ENCODE results near the gene GTF2H2C. TPM values are rescaled to one million over a fixed set of nuclear protein-coding genes. Genes with fewer than 3 reads are reported as not detected.
"Not testable (repeated sequence)": the region's sequence is repeated elsewhere in the genome, so short reads cannot be mapped to it uniquely, and the experiment has no call there.

GTF2H2C gene
- total RNA-seq, 4 donors from 2014 or later = 15.8 to 32.8 (median 21.3) TPM

DNA sequence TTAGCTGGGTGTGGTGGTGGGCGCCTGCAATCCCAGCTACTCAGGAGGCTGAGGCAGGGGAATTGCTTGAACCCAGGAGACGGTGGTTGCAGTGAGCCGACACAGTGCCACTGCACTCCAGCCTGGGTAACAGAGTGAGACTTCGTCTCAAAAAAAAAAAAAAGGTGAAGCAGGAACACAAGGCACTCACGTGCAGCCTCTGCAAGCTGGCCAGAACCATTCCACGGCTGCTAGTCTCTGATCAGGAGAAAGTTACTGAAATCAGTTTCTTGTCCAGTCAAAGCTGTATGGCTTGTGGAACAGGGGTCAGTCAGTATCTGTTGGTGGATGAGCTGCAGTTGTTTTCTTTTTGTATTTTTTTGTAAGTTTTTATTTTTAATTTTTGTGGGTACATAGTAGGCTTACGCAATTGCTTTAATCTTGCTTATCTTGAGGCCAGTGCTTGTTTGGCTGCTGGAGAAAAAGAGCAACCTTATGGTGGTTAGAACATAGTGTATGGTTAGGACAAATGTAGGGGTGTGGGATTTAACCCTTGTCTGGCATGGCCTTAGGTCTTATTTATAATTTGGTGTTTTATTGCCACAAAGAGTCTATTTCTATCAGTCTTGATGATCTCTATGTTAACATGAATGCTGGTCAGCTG lies 32.7 kb upstream of the GTF2H2C start:
- 74 to 89% methylated on average over 5 of the region's 7 CpGs for WGBS, 2 donors (ENCODE audit: low coverage in 1 of 2)
- Histone ChIP-seq H3K4me1 (no peaks in the 10 kb centered on the region), H3K36me3 (no peaks in the 10 kb centered on the region), H3K4me3 (no peak overlapping the region), H3K9me3 (no peaks in the 10 kb centered on the region), H3K27me3 (peaks cover 12% of the 10 kb centered on the region), H3K27ac (no peak overlapping the region)
- TF ChIP-seq POLR2A (IDR thresholded peaks at IDR 0.05) (no peak), POLR2AphosphoS5 (IDR thresholded peaks at IDR 0.05) (no peak), EP300 (IDR thresholded peaks at IDR 0.05) (no peak)
- TF ChIP-seq, protein P1, sequence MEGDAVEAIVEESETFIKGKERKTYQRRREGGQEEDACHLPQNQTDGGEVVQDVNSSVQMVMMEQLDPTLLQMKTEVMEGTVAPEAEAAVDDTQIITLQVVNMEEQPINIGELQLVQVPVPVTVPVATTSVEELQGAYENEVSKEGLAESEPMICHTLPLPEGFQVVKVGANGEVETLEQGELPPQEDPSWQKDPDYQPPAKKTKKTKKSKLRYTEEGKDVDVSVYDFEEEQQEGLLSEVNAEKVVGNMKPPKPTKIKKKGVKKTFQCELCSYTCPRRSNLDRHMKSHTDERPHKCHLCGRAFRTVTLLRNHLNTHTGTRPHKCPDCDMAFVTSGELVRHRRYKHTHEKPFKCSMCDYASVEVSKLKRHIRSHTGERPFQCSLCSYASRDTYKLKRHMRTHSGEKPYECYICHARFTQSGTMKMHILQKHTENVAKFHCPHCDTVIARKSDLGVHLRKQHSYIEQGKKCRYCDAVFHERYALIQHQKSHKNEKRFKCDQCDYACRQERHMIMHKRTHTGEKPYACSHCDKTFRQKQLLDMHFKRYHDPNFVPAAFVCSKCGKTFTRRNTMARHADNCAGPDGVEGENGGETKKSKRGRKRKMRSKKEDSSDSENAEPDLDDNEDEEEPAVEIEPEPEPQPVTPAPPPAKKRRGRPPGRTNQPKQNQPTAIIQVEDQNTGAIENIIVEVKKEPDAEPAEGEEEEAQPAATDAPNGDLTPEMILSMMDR (IDR thresholded peaks at IDR 0.05) = no peak
- ATAC-seq = no peak

DNA sequence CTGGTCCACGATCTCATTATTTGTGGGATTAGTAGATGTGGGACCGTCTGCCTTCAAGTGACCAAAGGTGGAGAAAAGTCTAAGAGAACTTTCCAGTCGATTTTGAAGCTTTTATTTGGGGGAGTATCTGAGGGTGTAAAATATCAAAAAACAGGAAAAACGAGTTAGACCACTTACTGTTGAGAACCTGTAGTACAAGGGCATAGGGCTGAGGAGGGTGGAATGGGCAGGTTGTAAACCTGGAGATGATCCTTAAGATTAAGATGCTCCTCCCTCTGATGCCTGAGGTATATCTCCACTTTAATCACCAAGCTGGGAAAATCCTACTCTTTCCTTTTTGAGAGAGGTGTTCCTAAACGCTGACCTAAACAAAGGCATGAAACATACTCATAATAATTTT lies 32.0 kb upstream of the GTF2H2C start:
- TF ChIP-seq POLR2A (IDR thresholded peaks at IDR 0.05) = no peak
- no peak for TF ChIP-seq POLR2AphosphoS5 (IDR thresholded peaks at IDR 0.05)
- no peak for TF ChIP-seq EP300 (IDR thresholded peaks at IDR 0.05)
- TF ChIP-seq, protein P1 (IDR thresholded peaks at IDR 0.05) = no peak
- no peaks in the 10 kb centered on the region for H3K36me3 ChIP-seq
- H3K9me3 ChIP-seq = no peaks in the 10 kb centered on the region
- H3K4me1 ChIP-seq = no peaks in the 10 kb centered on the region
- no peak for ATAC-seq
- 46 to 74% methylated on average over 5 of the region's 5 CpGs for WGBS, 2 donors (ENCODE audit: low coverage in 1 of 2)
- H3K27me3 ChIP-seq = peaks cover 13% of the 10 kb centered on the region
- no peak overlapping the region for H3K4me3 ChIP-seq
- H3K27ac ChIP-seq = no peak overlapping the region

DNA sequence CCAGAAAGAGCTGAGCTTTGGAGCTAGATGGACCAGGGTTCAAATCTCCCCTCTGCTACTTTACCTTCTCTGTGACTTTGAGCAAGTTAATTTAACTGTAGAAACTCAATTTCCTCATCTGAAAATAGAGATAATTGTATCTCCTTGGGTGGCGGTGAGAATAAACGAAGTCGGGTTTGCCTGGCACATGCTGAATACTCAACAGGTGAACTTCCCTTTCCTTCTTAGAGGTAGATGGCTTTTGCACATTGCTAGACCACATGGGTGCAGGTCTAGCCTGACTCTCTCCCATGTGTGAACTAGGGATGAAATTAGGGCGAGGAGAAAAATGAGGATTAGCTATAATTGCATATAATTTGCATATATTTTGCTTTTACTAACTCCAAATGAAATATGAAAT lies 31.4 kb upstream of the GTF2H2C start:
- H3K4me1 ChIP-seq = no peaks in the 10 kb centered on the region
- no peak overlapping the region for H3K4me3 ChIP-seq
- no peak for ATAC-seq
- WGBS, 2 donors (ENCODE audit: low coverage in 1 of 2) = 82 to 84% methylated on average over 4 of the region's 4 CpGs
- no peaks in the 10 kb centered on the region for H3K9me3 ChIP-seq
- no peak overlapping the region for H3K27ac ChIP-seq
- peaks cover 16% of the 10 kb centered on the region for H3K27me3 ChIP-seq
- H3K36me3 ChIP-seq = no peaks in the 10 kb centered on the region
- TF ChIP-seq EP300 (IDR thresholded peaks at IDR 0.05) (no peak), POLR2AphosphoS5 (IDR thresholded peaks at IDR 0.05) (no peak), POLR2A (IDR thresholded peaks at IDR 0.05) (no peak)
- TF ChIP-seq, protein P1 (IDR thresholded peaks at IDR 0.05) = no peak

DNA sequence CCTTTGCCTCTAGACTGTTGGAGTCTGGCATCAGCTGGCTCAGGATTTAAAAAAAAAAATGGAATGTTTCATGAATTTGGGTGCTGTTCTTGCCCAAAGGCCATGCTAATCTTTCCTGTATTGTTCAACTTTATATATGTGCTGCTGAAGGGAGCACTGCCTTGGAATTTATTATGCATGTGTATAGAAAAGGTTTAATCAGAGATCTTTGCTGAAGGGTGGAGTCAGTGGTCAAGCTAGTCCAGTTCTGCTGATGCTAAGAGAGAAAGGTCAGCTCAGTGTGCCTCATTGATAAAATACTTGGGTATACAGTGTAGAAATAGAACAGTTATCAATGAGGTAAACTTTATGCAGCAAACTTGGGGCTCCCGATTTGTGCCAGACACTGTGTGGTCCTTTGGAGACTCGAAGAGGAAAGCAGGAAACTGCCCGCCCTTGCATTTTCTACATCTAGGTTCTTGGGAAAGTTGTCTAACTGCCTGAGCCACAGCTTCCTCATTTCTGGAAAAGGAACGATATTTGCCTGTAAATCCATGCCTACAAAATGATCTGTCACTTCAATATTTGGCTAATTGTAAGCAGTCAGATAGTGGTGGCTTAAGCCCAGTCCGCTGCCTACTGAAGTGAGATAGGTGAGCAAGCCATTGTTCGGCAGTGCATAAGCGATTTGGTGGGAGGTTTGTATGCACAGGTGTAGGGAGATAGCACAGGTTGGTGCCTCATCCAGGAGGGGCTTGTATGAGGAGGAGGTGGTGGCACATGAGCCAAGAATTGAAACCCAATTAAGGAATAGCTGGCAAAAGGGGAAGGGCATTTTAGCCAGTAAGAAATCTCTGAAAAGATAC lies 29.2 kb upstream of the GTF2H2C start:
- H3K4me1 ChIP-seq = no peaks in the 10 kb centered on the region
- no peaks in the 10 kb centered on the region for H3K9me3 ChIP-seq
- no peak for ATAC-seq
- no peaks in the 10 kb centered on the region for H3K36me3 ChIP-seq
- no peak overlapping the region for H3K4me3 ChIP-seq
- no peak overlapping the region for H3K27ac ChIP-seq
- peaks cover 13% of the 10 kb centered on the region for H3K27me3 ChIP-seq
- 58 to 70% methylated on average over 2 to 6 of the region's 7 CpGs for WGBS, 2 donors (ENCODE audit: low coverage in 1 of 2)
- TF ChIP-seq, protein P1 (IDR thresholded peaks at IDR 0.05) = no peak
- TF ChIP-seq POLR2AphosphoS5 (IDR thresholded peaks at IDR 0.05) = no peak
- TF ChIP-seq POLR2A (IDR thresholded peaks at IDR 0.05) = no peak

DNA sequence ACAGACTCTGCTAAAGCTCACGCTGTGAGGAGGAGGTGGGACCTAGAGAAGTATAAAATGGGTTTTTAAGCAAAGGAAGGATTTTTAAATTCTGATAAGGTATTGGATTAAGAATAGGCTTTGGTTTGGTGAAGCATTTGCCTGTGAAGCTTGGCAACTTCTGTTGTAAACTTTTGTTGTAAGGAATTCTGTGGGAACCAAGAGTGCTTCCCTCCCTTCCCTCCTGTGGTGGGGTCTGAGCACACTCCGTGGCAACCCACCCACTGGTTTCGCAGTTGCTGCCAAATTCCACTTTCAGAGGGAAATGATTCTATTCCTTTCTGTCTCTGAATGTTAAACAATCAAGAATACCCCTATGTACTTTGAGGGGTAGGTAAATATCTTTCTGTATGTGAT lies 28.6 kb upstream of the GTF2H2C start:
- no peaks in the 10 kb centered on the region for H3K9me3 ChIP-seq
- no peaks in the 10 kb centered on the region for H3K36me3 ChIP-seq
- peaks cover 13% of the 10 kb centered on the region for H3K27me3 ChIP-seq
- H3K4me1 ChIP-seq = no peaks in the 10 kb centered on the region
- WGBS, 2 donors (ENCODE audit: low coverage in 1 of 2) = 13 to 19% methylated on average over 2 to 3 of the region's 3 CpGs
- H3K4me3 ChIP-seq = no peak overlapping the region
- H3K27ac ChIP-seq = no peak overlapping the region
- TF ChIP-seq, protein P1 (IDR thresholded peaks at IDR 0.05) = no peak
- TF ChIP-seq POLR2AphosphoS5 (IDR thresholded peaks at IDR 0.05) (no peak), EP300 (IDR thresholded peaks at IDR 0.05) (no peak), POLR2A (IDR thresholded peaks at IDR 0.05) (no peak)
- no peak for ATAC-seq

DNA sequence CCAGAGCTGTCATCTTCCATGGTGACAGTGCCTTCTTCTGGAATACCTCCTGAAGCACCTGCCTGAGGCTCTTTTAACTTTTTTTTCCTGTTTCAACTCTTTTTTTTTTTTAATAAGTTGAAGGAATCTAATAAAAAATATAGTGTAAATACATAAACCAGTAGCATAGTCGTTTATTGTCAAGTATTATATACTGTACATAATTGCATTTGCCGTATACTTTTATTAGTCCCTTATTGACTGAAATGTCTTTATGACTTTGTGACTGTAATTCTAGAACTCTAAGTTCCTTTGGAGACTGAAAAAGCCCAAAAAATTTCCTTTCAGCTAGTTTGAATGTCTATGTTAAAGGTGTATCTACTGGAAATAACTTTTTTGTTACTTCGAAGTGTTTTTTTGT lies 22.1 kb upstream of the GTF2H2C start:
- not testable (repeated sequence) for H3K9me3 ChIP-seq, ATAC-seq, H3K27ac ChIP-seq, H3K27me3 ChIP-seq, H3K36me3 ChIP-seq, H3K4me1 ChIP-seq, H3K4me3 ChIP-seq
- 80% methylated on average over 2 of the region's 3 CpGs; no CpG with 5 or more reads in 1 of the 2 donors for WGBS, 2 donors (ENCODE audit: low coverage in 1 of 2)

DNA sequence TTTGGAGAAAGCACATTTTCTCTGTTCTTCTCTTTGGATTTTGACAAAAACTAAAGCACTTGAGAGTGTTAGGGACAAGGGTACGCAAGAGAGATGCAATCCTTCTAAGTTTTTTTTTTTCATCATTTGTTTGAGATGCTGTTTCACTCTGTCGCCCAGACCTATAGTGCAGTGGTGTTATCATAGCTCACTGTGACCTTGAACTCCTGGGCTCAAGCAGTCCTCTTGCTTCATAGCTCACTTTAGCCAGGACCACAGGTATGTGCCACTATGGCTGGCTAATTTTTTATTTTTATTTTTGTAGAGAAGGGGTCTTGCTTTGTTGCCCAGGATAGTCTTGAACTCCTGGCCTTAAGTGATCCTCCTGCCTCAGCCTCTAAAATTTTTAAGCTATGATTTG lies 21.3 kb upstream of the GTF2H2C start:
- H3K27ac ChIP-seq, H3K9me3 ChIP-seq, H3K4me1 ChIP-seq, H3K36me3 ChIP-seq, H3K4me3 ChIP-seq, ATAC-seq, H3K27me3 ChIP-seq: not testable (repeated sequence)
- WGBS, 2 donors (ENCODE audit: low coverage in 1 of 2) = no CpG with 5 or more reads among the region's 2 CpGs
